Measurements from ENCODE around the gene GCNT3. TPM values are rescaled to one million over a fixed set of nuclear protein-coding genes. Genes with fewer than 3 reads are reported as not detected.

The GCNT3 gene
- total and polyA plus RNA-seq, 2 of the 8 experiments (the other 6 are each of a cell fraction or from before 2014, with no cell fraction given), result not detected

- TF ChIP-seq SIN3A (conservative IDR thresholded peaks at IDR 0.05 in 1 of 2, IDR thresholded peaks at IDR 0.05 in 1 of 2; ENCODE audit: low read depth in 1 of 2, low read length in 2 of 2) (no peak), BCL11A (IDR thresholded peaks at IDR 0.05; ENCODE audit: low read depth in 2 of 2, low read length in 2 of 2) (no peak), SIRT6 (IDR thresholded peaks at IDR 0.05; ENCODE audit: low read length) (no peak), GTF2F1 (IDR thresholded peaks at IDR 0.05; ENCODE audit: borderline replicate concordance, low read depth, low read length) (no peak)
These were observed 13.1 kb upstream of the GCNT3 start (continued) for GRCh38 chr15:59598461-59598860.
